GM21528 (cell line): ENCODE data around the gene TMSB15B.
"Not testable (repeated sequence)": the region's sequence is repeated elsewhere in the genome, so short reads cannot be mapped to it uniquely, and the experiment has no call there.

Experiments
- ATAC-seq: cut with Tn5 transposase; IDR thresholded peaks from one replicate; pipeline ENCODE4 v1.9.1; 2021; ENCODE audit warnings: mild to moderate bottlenecking, moderate library complexity; ENCODE audit not compliant: unreplicated experiment, low FRiP score

The TMSB15B gene

GRCh38 chrX:103962411-103963278 is at the start of gene TMSB15B:
TMSB15B (plus strand) TSS chrX:103962627.
- ATAC-seq, result peak; percentile 99

- no peak for ATAC-seq
Measured at GRCh38 chrX:103913356-103914020, 48.9 kb upstream of the TMSB15B start.

DNA sequence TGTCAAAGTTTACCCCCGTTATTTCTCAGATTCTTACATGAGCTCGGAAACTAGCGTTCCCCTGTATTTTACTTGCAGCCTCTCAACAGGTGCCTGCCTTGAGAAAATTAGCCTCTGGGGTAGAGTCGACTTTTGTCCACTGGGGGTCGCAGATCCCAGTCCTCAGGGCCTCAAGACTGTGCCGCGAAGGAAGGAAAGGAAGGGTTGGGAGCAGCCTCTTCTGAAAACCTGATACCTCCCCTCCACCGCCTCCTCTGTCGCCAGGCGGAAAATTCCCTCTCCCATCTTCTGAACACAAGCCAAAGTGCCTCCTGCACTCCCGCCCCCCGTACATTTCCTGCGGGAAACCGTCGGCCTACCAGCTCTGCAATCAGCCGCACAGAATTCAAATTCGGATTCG is 44.4 kb upstream of the TMSB15B start:
- ATAC-seq, result peak; percentile 39

DNA sequence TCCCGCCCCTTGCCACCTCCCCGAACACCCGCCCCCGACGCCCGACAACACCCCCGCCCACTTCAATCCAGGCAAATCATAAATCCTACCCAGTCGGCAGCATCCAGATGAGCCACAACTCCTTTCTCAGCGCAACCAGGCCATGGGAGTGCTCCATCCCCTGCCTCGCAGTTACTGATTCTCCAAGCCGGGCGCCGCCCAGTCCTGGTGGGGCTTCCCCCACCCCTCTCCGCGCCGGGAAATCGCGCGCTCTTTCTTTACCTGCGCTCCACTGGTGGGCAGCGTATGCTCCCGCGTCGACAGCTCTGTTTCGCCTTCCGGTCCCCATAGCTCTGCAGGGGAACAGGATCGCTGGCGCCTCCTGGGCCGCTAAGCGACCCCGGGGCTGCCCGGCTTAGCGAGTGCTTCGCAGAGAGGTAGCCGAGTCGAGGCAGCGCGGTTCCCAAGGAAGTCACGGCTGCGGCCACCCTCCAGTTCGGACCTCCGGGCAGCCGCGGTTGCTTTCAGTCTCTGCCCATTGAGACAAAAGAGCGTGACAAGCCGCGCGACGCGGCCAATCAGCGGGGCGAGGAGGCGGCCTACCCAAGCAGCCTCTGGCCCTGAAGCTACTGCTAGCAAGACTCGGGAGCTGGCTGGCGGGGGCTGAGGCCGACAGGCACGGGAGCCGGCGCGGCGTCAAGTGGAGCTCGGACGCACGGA is 43.7 kb upstream of the TMSB15B start:
- ATAC-seq, result peak; percentile 78

- ATAC-seq, result peak; percentile 59
Measured at GRCh38 chrX:103919270-103919637, 43.2 kb upstream of the TMSB15B start.

DNA sequence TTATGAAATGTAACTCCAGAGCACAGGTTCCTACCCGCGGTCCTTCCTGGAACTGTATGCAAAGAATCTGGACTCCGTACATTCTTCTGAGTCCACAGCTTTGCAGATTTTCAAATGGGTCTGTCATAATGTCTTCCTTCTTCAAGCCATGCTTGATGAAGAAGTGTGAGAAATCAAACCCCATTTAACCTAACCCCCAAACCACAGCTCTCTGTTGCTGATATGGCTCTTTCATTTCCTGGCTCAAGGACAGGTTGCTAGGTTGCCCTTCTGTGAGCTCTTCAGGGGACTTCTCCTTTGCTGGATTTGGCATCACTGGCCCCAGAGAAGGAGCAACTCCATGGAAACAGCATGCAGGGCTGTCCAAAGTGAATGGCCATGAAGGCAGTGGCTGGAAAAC is 41.9 kb upstream of the TMSB15B start:
- ATAC-seq, result peak; percentile 44

GRCh38 chrX:103927030-103927429 is 35.4 kb upstream of the TMSB15B start:
- no peak for ATAC-seq

DNA sequence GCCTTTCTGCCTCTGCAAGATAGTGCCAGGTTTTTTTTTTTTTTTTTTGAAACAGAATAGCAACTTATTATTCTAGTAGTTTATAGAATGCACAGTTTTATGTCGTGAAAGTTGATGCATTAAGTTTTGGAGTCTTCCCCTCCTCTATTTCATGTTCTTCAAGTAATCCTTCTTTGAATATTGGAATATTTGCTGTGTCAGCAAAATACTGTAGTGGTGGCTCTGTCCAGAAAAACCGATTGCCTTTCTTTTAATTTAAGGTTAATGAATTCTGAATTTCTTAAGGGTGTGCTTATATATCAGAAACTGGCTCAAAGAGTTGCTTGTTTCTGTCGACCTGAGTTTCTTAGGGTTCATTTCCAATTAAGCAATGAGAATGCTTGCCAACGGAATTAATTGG is 34.8 kb upstream of the TMSB15B start:
- ATAC-seq, result no peak

DNA sequence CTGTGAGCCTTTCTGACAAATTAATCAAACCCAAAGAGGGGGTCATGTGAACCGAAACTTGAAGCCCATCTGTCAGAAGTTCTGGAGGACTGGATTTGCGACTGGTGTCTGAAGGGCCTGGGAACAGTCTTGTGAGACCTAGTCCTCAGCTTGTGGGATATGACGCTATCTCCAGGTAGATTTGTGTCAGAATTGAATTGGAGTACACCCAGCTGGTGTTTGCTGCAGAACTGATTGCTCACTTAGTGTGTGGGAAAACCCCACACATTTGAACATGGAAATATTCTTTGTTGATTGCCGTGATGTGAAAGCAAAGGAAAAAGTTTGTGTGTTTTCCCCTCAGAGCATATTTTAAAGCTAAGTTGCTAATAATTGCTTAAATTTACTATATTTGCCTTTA is 30.3 kb upstream of the TMSB15B start:
- ATAC-seq, result no peak

GRCh38 chrX:103940257-103940656 is 22.2 kb upstream of the TMSB15B start:
- not testable (repeated sequence) for ATAC-seq

- ATAC-seq, result no peak
Measured at GRCh38 chrX:103941201-103941975, 21.0 kb upstream of the TMSB15B start.

DNA sequence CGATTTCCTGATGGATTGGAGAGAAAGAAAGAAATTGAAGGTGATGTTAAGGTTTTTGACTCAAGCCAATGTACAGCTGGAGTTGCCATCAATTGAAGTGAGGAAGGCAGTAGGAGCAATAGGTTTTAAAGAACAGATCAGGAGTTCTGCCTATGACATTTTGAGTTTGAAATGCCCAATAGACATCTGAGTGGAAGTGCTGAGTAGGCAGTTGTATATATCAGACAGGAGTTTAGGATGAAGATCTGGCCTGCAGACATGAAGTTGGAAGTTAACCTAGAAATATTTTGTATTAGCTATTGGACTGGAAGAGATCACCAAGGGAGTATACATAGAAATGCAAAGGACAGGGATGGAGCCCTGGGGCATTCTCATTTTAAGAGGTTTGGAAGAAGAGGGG is 12.9 kb upstream of the TMSB15B start:
- ATAC-seq, result no peak

DNA sequence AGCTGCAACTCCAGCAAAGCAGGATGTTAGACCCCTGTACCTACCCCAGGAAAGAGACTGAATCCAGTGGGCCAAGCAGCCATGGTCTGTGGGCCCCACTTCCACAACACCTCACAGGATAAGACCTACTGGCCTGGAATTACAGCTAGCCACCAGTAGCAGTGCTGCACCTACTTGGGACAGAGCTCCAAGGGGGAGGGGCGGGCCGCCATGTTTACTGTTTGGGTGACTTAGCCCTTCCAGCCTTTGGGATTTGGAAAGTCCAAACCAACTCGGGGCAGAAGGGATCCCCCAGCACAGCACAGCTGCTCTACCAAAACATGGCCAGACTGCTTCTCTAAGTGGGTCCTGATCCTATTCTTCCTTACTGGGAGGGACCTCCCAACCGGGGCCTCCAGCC is 9.1 kb upstream of the TMSB15B start:
- ATAC-seq, result no peak

GRCh38 chrX:103954259-103954658 is 8.2 kb upstream of the TMSB15B start:
- no peak for ATAC-seq

GRCh38 chrX:103960599-103960998 is 1.8 kb upstream of the TMSB15B start:
- not testable (repeated sequence) for ATAC-seq

DNA sequence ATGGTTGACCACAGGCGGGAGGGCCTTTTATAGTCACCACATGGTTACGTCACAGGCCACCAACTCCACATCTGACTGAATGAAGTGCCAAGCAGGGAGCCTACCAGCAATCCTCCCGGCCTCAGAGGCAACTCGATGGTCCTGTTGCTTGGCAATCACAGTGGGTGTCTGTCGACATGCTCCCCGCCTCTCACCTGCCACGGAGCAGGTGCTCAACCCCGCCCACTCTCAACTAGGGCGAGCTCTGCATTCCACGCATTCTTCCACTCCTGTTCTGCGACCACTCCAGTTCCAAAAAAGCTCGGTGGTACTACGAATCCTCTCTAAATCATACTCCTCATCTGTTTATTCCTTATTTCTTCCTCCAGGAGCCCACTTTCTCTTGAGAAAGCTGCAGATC is 21.1 kb downstream of the TMSB15B start:
- ATAC-seq, result not testable (repeated sequence)

GRCh38 chrX:103999234-103999633 is 36.8 kb downstream of the TMSB15B start:
- peak; percentile 79 for ATAC-seq

DNA sequence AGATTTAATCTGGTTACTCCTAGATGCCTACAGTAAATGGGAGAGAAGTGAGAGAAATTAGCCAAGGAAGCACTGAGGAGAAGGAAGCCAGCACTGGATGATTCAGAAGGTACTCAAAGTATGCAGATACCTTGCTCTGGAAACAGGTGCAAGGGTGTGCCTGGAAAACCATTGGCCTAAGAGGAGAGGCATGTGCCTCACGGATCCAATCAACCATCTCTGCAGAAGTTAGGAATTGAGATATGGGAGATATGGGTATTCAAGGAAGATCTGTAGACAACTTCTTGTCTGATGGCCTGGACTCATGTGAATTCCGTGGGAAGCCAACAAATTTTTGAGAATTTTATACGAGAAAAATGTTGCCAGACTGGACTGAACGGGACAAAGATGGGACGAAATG is 46.4 kb downstream of the TMSB15B start:
- ATAC-seq, result no peak

DNA sequence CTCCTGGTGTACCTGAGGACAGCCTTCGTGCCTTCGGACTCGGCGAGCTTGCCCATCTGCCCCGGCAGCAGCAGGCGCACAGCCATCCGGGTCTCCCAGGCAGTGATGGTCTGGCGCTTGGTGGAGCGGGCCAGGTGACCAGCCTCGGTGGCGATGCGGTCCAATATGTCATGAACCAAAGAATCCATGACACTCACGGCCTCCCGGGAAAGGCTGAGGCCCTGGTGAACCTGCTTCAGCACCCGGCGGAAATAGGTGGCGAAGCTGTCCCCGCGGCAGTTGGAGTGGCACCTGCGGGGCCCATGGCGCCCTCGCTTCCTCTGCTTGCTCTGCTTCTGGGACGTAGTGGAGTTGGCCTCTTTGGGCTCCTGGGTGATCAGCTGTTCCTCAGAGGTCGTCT is 50.7 kb downstream of the TMSB15B start:
- ATAC-seq, result no peak

GRCh38 chrX:104013606-104014005 is 51.2 kb downstream of the TMSB15B start, which contains the start of gene H2BW1:
H2BW1 (minus strand) TSS chrX:104013708; CDS start chrX:104013576, 132 bp downstream.
- no peak for ATAC-seq
